NCI-H2227 treated with DMSO at 0.1 percent for 48 hours (cell line): ENCODE measurements around the gene TLR5.

Experiments
- DNase-seq: peaks from one replicate; lab custom pipeline; 2025; lab: John Stamatoyannopoulos, UW

TLR5 gene

GRCh38 chr1:223106856-223107255 lies 36.2 kb downstream of the TLR5 start:
- no peak for DNase-seq

DNA sequence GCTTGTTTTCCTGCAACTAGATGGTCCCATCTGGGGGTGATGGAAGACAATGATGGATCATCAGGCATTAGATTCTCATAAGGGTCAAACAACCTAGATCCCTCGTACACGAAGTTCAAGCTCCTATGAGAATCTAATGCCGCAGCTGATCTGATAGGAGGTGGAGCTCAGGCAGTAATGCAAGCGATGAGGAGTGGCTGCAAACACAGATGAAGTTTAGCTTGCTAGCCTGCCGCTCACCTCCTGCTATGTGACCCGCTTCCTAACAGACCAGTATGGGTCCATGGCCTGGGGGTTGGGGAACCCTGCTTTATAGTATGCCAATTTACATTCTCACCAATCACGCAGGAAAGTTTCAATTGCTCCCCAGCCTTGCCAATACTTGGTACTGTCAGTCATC lies 37.5 kb downstream of the TLR5 start:
- DNase-seq: no peak

GRCh38 chr1:223102797-223103533 lies 40.1 kb downstream of the TLR5 start:
- no peak for DNase-seq

DNA sequence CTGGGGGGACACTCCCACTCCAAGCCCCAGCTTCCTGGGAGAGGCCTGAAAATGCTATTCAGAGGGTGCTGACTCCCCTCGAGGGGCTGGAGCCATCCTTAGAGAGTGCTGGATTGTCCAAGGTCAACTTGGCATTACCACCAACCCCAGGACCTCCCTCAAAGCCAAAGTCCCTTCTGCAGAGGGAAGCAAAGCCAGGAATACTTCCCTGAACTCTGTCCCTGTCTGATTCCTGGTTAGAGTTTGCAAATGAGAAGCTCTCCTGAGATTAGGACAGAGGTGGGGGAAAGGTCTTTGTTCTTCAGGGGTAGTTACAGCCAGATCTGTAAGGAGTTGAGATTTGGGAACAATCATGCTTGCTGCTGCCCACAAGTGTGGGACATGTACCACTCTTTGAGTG lies 45.3 kb downstream of the TLR5 start:
- DNase-seq: no peak

GRCh38 chr1:223095870-223096269 lies 47.2 kb downstream of the TLR5 start:
- DNase-seq: no peak

- no peak for DNase-seq
Measured at GRCh38 chr1:223091896-223092295, 51.2 kb downstream of the TLR5 start.

- DNase-seq: peak; percentile 18
Measured at GRCh38 chr1:223089250-223089649, 53.8 kb downstream of the TLR5 start.

- no peak for DNase-seq
Measured at GRCh38 chr1:223088713-223089240, 54.3 kb downstream of the TLR5 start.

GRCh38 chr1:223087291-223088255 lies 55.5 kb downstream of the TLR5 start:
- DNase-seq: no peak

DNA sequence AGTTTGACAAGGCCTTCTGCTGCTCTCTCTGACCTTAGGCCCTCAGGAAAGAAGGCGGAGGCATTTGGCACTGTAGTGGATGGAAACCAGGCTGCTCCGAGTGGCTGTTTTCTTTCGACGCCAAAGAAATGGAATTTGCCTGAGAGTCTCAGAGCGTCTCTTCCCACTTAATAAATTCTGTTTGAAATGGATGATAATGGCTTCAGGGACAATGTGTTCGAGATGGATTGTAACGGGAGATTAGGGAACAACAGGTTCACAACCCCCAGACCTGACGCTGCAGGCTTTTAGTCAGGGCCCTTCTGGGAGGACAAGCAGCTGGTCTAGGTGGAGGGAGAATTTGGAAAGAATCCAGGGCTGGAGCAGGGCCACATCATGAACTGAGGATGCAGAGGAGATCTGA lies 58.6 kb downstream of the TLR5 start:
- no peak for DNase-seq

DNA sequence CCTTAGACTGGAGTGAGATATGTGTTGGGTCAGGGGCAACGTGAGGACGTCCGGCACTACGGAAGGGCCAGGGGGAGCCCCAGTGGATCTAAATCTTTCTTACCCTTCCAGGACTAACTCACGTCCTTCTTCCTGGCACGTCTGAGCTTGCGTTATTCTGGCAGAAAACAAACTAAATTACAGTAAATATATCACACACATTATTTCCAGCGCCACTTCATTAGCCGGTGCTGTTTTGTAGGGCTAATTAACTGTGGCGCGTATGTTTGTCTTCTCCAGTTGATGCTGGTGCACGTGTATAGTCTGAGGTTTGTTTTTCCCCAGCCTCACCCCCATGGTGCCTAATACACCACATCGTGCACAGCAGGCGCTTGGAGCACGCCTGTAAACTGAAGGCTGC lies 59.2 kb downstream of the TLR5 start:
- DNase-seq: no peak

DNA sequence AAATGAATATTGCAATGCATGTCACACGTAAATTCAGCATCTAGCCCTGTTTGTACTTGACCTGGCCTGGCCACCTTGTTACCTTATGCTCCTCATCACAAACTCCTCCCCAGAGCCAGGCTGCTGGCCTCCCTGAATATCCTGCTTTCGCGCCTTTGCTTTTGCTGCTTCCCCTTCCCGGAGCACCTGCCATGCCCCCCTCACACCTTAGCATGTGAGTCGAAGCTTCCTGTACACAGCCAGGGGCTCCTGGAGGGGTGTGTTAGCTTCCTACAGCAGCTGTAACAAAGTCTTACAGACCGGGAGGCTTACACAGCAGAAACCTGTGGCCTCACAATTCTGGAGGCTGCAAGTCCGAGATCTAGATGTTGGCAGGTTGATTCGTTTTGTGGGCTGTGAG lies 60.1 kb downstream of the TLR5 start:
- DNase-seq: no peak

DNA sequence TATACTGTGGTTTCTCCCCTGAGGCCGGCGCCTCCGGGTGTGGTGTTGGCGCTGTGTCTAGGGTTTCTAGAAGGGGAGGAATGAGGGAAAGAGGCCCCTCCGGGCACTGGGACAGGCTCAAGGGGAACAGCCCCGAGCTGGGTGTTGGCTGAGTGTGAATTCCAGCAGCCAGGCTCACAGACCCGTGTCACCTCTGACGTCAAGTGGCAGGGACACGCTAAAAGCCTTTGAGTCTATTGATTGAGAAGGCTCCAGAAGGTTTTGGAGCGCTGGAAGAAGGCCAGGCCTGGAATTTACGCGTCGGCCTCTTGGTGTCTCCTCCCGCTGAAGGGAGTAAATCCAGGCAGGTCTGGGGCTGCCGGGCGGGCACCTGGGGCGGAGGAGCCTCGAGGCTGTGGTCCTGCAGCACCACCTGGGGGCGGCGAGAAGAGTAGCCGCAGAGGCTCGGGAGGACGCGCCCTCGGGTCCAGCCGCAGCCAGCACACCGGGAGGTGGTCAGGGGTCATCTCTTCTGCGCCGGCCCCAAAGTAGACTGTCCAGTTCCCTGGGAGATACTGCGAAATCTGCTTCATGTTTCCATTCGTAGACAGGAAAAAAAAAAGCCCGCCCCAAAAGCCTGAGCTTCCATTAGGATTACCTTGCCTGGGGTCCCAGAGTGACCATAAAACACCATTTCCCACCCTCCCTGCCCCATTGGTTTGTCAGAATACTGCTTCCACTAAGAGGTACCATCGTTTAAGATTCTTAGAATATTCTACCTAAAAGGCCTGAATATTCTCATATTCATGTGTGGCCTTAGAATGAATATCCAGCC lies 61.7 kb downstream of the TLR5 start:
- peak; percentile 88 for DNase-seq

DNA sequence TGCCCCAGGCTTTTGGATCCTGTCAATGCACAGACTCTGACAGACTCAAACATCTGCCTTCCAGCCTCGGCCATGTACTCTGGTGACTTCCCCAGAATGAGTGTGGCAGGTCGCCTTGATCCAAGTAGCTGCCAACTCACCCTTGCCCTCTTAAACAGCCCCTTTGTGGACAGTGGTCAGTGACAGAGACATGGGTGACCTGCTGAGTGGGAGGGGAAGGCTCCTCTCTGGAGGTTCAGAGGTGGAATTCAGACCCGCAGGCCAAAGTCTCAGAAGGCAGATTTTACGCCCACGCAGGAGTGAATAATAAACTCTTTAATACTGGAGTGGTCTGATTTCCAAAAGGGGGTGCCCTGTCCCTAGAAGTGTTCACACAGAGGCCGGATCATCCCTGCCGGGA lies 63.5 kb downstream of the TLR5 start:
- DNase-seq: no peak

- no peak for DNase-seq
Measured at GRCh38 chr1:223077247-223077833, 65.7 kb downstream of the TLR5 start.

DNA sequence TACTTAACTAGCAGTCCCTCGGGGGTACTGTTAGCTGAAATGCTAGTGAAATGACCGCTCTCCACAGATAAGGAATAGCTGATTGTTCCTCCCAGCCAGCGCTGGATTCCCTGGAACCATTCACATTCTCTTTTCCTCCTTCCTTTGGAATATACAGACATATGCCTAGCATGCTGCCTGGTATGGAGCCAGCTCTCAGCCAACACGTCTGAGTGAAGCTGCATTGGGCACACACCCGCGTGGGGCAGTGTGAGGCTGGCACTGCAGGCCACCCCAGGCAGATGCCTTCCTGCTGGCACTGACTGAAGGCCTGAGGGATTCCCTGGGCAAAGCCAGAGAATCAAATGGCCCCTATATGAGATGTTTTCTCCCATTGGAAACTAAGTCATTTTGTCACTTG lies 66.7 kb downstream of the TLR5 start:
- DNase-seq: no peak

DNA sequence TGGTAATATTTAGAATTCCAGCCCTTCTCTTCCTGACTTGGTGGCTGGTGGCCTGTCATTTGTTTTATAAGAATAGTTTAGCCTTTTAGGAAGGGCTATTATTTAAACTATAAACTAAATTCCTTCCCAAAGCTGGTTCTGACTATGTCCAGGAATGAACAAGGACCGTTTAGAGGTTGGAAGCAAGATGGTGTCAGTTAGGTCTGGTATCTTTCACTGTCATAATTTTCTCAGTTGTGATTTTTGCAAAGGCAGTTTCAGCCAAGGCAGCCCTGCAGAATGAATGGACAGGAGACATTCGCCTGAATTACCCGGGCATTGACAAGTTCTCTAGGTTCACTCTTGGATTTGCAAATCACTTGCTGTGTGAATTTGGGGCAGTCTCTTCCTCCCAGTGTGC lies 67.2 kb downstream of the TLR5 start:
- no peak for DNase-seq

GRCh38 chr1:223074445-223075300 lies 68.4 kb downstream of the TLR5 start:
- DNase-seq: no peak

DNA sequence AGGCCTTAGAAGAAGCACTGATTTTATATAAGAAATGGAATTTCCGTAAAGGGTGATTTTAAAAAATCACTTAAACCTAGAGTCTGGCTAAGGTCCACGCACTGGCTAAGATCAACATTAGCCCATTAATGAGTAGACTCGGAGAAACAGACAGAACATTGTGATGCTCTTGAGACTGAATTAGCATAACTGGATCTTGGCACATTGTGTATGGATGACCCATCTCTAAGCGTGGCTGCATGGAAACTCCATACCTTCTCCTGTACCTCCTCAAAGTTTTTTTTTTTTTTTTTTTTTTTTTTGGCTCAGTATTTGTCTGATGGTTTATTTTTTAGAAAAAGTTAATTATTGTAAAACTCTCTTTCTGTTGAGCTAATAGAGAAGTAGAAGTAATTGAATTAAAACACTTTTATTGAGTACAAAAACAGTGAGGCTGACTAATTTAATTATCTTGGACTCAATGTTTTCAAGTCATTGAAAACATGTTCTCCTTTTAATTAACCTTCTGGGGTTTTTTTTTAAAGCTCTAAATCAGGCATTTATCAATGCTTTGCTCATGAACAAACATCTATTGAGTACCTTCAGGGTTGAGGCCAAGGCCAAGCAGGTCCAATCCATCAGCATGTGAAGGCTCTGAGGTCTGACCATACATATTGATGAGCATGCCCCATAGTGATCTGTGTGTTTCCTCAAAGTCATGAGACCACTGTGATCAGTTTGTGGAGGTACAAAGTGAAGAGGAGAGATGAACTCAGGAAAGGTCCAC lies 74.0 kb downstream of the TLR5 start:
- no peak for DNase-seq

DNA sequence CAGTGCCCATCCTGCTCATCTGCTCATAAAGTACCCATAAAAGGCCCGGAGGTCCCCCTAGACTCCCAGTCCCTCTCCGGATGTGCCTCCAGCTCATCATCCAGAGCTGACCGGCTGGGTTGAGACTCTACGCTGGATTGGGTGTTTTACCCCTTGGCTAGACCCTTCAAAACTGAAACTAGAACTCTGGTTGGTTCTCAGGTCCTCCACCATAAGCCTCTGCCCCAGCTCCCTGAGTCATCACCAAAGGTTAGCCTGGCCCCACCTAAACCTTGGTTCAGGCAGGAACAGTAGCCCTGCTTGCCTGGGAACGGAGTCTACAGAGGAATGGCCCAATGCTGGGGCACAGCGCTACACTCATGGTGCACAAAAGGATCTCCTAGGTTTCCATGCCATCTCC lies 75.1 kb downstream of the TLR5 start:
- no peak for DNase-seq
